HCT116 (cell line): Measurements from ENCODE around the gene C3orf52. TPM values are rescaled to one million over a fixed set of nuclear protein-coding genes. Genes with fewer than 3 reads are reported as not detected.

ENCODE experiments used
- ATAC-seq: fragments of 200-7000 bp; cut with Tn5 transposase; 2 replicates; pipeline ENCODE4 v1.9.1; 2020; ENCODE audit warnings: mild to moderate bottlenecking, moderate library complexity
- BruUV-seq: library from RNA; stranded (reverse); fragments of 400-500 nt; replicated peaks from 2 replicates; lab custom pipeline; 2021; lab: Mats Ljungman, UMichigan
- CTCF ChIA-PET: fragments of 300-600 bp; sonication (Branson Sonifier 250); formaldehyde crosslinking; loops from one replicate; lab custom pipeline; 2021; ENCODE audit warnings: antibody characterized with exemption; lab: Charles Lee
- POLR2A ChIA-PET: fragments of 300-600, 350-600 bp; sonication (Branson Sonifier 250); formaldehyde crosslinking; loops from one replicate; lab custom pipeline; 2021; ENCODE audit warnings: antibody characterized with exemption; lab: Charles Lee
- RAD21 ChIA-PET, 2 experiments: fragments of 300-600 bp; sonication (Branson Sonifier 250); formaldehyde crosslinking; loops; one replicate each; lab custom pipeline; 2023; ENCODE audit warnings: low total read pairs in 2 of 2; ENCODE audit not compliant: uncharacterized antibody in 2 of 2, unreplicated experiment in 2 of 2, low non-redundant PET in 1 of 2; lab: Charles Lee
- DNase-seq: peaks from one replicate; pipeline ENCODE4 v3.0.0-alpha.2; 2010; ENCODE audit warnings: low read depth, low spot score
- H2AFZ ChIP-seq: fragments of 200-600 bp; shearing (Covaris generic), sonication (generic); 2 replicates; pipeline ENCODE4 v1.6.1; 2017; ENCODE audit warnings: low read depth, mixed run types, mixed read lengths, antibody characterized with exemption, low read length; ENCODE audit not compliant: poor library complexity, severe bottlenecking
- H3K27ac ChIP-seq: 2 replicates; pipeline ENCODE4 v1.5.1; 2012; ENCODE audit warnings: low read depth, low read length
- H3K27me3 ChIP-seq: fragments of 200-600 bp; sonication (generic); 2 replicates; pipeline ENCODE4 v1.6.1; 2016; ENCODE audit warnings: mixed run types, low read length, mixed read lengths; ENCODE audit not compliant: insufficient read depth
- H3K36me3 ChIP-seq, 2 experiments: fragments of 200-500 bp in 1 of 2; fragments of 200-600 bp in 1 of 2; sonication (Bioruptor generic) in 1 of 2; sonication (generic) in 1 of 2; 2 replicates each; pipeline versions ENCODE4 v1.5.1 to v1.6.1; 2014 to 2016; ENCODE audit warnings: low read length in 2 of 2, inconsistent platforms in 1 of 2, mixed read lengths in 1 of 2, mixed run types in 1 of 2; ENCODE audit not compliant: insufficient read depth in 2 of 2, control insufficient read depth in 1 of 2
- H3K4me1 ChIP-seq, 2 experiments: fragments of 200-600 bp in 1 of 2; sonication (generic) in 1 of 2; 2 replicates each; pipeline versions ENCODE4 v1.5.1 to v1.6.1; 2012 to 2017; ENCODE audit warnings: low read length in 2 of 2, inconsistent platforms in 1 of 2, mild to moderate bottlenecking in 1 of 2, mixed read lengths in 1 of 2, mixed run types in 1 of 2, moderate library complexity in 1 of 2; ENCODE audit not compliant: insufficient read depth in 2 of 2, control insufficient read depth in 1 of 2
- H3K4me2 ChIP-seq: fragments of 200-600 bp; sonication (generic); 2 replicates; pipeline ENCODE4 v1.6.1; 2017; ENCODE audit warnings: mixed run types, low read length, mixed read lengths
- H3K4me3 ChIP-seq, 2 experiments: fragments of 200-600 bp in 1 of 2; sonication (generic) in 1 of 2; replicated peaks in 1 of 2; 2 replicates each; pipeline ENCODE4 v1.5.1; 2011 to 2016; ENCODE audit warnings: low read length in 2 of 2, control low read depth in 1 of 2, low read depth in 1 of 2, mild to moderate bottlenecking in 1 of 2, mixed read lengths in 1 of 2, mixed run types in 1 of 2
- H3K79me2 ChIP-seq: fragments of 200-600 bp; sonication (generic); 2 replicates; pipeline ENCODE4 v1.6.1; 2017; ENCODE audit warnings: mild to moderate bottlenecking, mixed run types, low read length, moderate library complexity, mixed read lengths; ENCODE audit not compliant: insufficient read depth
- H3K9ac ChIP-seq: fragments of 200-600 bp; sonication (generic); 2 replicates; pipeline ENCODE4 v1.6.1; 2016; ENCODE audit warnings: low read length, mixed read lengths
- H3K9me2 ChIP-seq: fragments of 200-600 bp; sonication (generic), shearing (Covaris generic); 2 replicates; pipeline ENCODE4 v1.6.1; 2017; ENCODE audit warnings: mixed run types, mild to moderate bottlenecking, moderate library complexity; ENCODE audit not compliant: insufficient read depth
- H3K9me3 ChIP-seq, 2 experiments: fragments of 200-500 bp in 1 of 2; fragments of 200-600 bp in 1 of 2; sonication (Bioruptor generic) in 1 of 2; sonication (generic) in 1 of 2; 2 replicates each; pipeline ENCODE4 v1.6.1; 2014 to 2017; ENCODE audit warnings: low read length in 2 of 2, mixed read lengths in 2 of 2, inconsistent platforms in 1 of 2, low read depth in 1 of 2, mild to moderate bottlenecking in 1 of 2, mixed run types in 1 of 2, moderate library complexity in 1 of 2; ENCODE audit not compliant: control insufficient read depth in 1 of 2, insufficient read depth in 1 of 2
- H4K20me1 ChIP-seq: fragments of 200-600 bp; sonication (generic), shearing (Covaris generic); 2 replicates; pipeline ENCODE4 v1.6.1; 2017; ENCODE audit warnings: mixed run types, mild to moderate bottlenecking, moderate library complexity; ENCODE audit not compliant: insufficient read depth
- CBX3 ChIP-seq: IDR thresholded peaks from 2 replicates; pipeline ENCODE4 v1.6.1; 2012; ENCODE audit warnings: low read depth
- CEBPB ChIP-seq: IDR thresholded peaks from 2 replicates; pipeline ENCODE4 v1.6.1; 2012; ENCODE audit warnings: low read depth
- EGR1 ChIP-seq: IDR thresholded peaks from 2 replicates; pipeline ENCODE4 v1.6.1; 2012; ENCODE audit warnings: low read depth
- EZH2 ChIP-seq: fragments of 200-600 bp; sonication (generic); IDR thresholded peaks from 2 replicates; pipeline ENCODE4 v1.6.1; 2017; ENCODE audit warnings: antibody characterized with exemption, mixed run types
- EZH2phosphoT487 ChIP-seq: fragments of 200-600 bp; IDR thresholded peaks from 2 replicates; pipeline ENCODE4 v1.6.1; 2018; ENCODE audit warnings: antibody characterized with exemption, borderline replicate concordance
- FOSL1 ChIP-seq: IDR thresholded peaks from 2 replicates; pipeline ENCODE4 v1.6.1; 2012; ENCODE audit warnings: low read depth
- JUND ChIP-seq: IDR thresholded peaks from 2 replicates; pipeline ENCODE4 v1.6.1; 2012
- POLR2A ChIP-seq: IDR thresholded peaks from 2 replicates; pipeline ENCODE4 v1.7.0; 2011; ENCODE audit warnings: borderline replicate concordance; ENCODE audit not compliant: insufficient read depth, insufficient read length; ENCODE audit errors: extremely low read depth
- POLR2AphosphoS5 ChIP-seq: IDR thresholded peaks from 2 replicates; pipeline ENCODE4 v1.6.1; 2011; ENCODE audit warnings: mild to moderate bottlenecking, low read depth, low read length, moderate library complexity
- SIN3A ChIP-seq: IDR thresholded peaks from 2 replicates; pipeline ENCODE4 v1.6.1; 2012; ENCODE audit warnings: low read depth
- SP1 ChIP-seq: IDR thresholded peaks from 2 replicates; pipeline ENCODE4 v1.6.1; 2012; ENCODE audit warnings: low read depth
- SRF ChIP-seq: IDR thresholded peaks from 2 replicates; pipeline ENCODE4 v1.6.1; 2012; ENCODE audit warnings: low read depth
- TCF7L2 ChIP-seq: IDR thresholded peaks from 2 replicates; pipeline ENCODE4 v1.7.0; 2011; ENCODE audit warnings: borderline replicate concordance, inconsistent platforms; ENCODE audit not compliant: insufficient read depth, insufficient read length; ENCODE audit errors: extremely low read depth
- intact Hi-C: fragments of 100-400 bp; cut with micrococcal nuclease; formaldehyde crosslinking; loops from 2 replicates; pipeline ENCODE4 v1.10.0; 2022
- total RNA-seq: library from RNA; stranded (reverse); gene quantifications from one replicate; pipeline ENCODE4 v1.2.1, GENCODE V29; 2021; ENCODE audit not compliant: unreplicated experiment
- TF ChIP-seq, protein P1 (sequence below), 3 experiments: fragments of 200-600 bp in 1 of 3; sonication (generic) in 1 of 3; IDR thresholded peaks in 2 of 3; conservative IDR thresholded peaks in 1 of 3; 2 replicates each; pipeline ENCODE4 v1.5.1; 2012 to 2017; ENCODE audit warnings: low read depth in 2 of 3, low read length in 2 of 3, antibody characterized with exemption in 1 of 3, borderline replicate concordance in 1 of 3, control low read depth in 1 of 3, mild to moderate bottlenecking in 1 of 3, mixed read lengths in 1 of 3, mixed run types in 1 of 3, moderate library complexity in 1 of 3; ENCODE audit not compliant: insufficient read depth in 1 of 3
- TF ChIP-seq, protein P2 (sequence below): IDR thresholded peaks from 2 replicates; pipeline ENCODE4 v1.6.1; 2012; ENCODE audit warnings: low read depth

The C3orf52 gene
- total RNA-seq, 1 experiment from 2014 or later: 14.3 TPM

DNA sequence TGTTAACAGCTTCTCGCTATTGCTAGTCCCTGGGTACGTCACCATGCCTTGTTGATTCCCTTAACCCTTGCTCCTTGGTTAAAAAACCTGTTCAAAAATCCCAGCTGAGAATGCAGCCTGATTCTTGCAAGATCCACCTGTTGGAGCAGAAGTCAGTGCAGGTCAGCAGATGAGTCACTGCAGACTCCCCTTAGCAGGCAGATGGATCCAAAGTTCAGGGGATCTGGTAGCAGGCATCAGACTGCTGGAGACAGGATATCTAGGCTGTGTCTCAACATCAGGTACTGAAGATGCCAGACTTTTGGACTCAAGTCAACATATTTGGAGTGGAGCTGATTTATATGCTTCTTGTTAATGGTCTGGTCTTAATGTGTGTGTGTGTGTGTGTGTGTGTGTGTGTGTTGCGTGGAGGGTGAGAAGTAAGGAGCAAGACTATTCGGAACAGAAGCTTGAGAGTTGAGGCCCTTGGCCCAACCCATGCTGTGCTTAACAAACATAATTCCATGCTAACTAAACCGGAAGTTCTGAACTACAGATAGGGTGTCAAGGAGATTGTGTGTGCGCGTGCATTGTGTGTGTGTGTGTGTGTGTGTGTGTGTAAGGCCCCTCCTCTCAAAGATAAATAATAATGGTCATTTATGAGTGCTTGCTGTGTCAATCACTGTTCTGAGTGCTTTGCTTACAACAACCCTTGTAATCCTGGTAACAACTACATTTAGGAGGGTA is 1.0 kb upstream of the C3orf52 start:
- Histone ChIP-seq H3K9me2 (no peaks in the 10 kb centered on the region), H3K79me2 (peaks cover 33% of the 10 kb centered on the region), H3K9ac (no peak overlapping the region), H3K4me3 (peak overlapping the region; percentile 55 to 73; a peak in 3 of 4 replicates), H3K27ac (no peak overlapping the region), H3K4me2 (peak overlapping the region; percentile 88), H3K4me1 (peaks cover 20 to 31% of the 10 kb centered on the region in 2 experiments), H3K9me3 (no peaks in the 10 kb centered on the region), H2AFZ (no peak overlapping the region), H3K36me3 (peaks cover 0 to 5% of the 10 kb centered on the region in 2 experiments; a peak in 1 of 4 replicates), H4K20me1 (no peaks in the 10 kb centered on the region), H3K27me3 (no peaks in the 10 kb centered on the region)
- intact Hi-C loops: no loop called here
- no peak for ATAC-seq
- DNase-seq: no peak
- TF ChIP-seq JUND (no peak), SP1 (no peak), EZH2 (no peak), EGR1 (no peak), POLR2AphosphoS5 (no peak), EZH2phosphoT487 (no peak), CEBPB (no peak), SRF (no peak), FOSL1 (no peak), SIN3A (no peak), TCF7L2 (no peak), CBX3 (no peak), POLR2A (no peak)
- TF ChIP-seq, protein P1, sequence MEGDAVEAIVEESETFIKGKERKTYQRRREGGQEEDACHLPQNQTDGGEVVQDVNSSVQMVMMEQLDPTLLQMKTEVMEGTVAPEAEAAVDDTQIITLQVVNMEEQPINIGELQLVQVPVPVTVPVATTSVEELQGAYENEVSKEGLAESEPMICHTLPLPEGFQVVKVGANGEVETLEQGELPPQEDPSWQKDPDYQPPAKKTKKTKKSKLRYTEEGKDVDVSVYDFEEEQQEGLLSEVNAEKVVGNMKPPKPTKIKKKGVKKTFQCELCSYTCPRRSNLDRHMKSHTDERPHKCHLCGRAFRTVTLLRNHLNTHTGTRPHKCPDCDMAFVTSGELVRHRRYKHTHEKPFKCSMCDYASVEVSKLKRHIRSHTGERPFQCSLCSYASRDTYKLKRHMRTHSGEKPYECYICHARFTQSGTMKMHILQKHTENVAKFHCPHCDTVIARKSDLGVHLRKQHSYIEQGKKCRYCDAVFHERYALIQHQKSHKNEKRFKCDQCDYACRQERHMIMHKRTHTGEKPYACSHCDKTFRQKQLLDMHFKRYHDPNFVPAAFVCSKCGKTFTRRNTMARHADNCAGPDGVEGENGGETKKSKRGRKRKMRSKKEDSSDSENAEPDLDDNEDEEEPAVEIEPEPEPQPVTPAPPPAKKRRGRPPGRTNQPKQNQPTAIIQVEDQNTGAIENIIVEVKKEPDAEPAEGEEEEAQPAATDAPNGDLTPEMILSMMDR (IDR thresholded peaks at IDR 0.05 in 2 of 3, conservative IDR thresholded peaks at IDR 0.05 in 1 of 3; ENCODE audit: borderline replicate concordance in 1 of 3, insufficient read depth in 1 of 3, low read depth in 2 of 3, low read length in 2 of 3): no peak
- TF ChIP-seq, protein P2, sequence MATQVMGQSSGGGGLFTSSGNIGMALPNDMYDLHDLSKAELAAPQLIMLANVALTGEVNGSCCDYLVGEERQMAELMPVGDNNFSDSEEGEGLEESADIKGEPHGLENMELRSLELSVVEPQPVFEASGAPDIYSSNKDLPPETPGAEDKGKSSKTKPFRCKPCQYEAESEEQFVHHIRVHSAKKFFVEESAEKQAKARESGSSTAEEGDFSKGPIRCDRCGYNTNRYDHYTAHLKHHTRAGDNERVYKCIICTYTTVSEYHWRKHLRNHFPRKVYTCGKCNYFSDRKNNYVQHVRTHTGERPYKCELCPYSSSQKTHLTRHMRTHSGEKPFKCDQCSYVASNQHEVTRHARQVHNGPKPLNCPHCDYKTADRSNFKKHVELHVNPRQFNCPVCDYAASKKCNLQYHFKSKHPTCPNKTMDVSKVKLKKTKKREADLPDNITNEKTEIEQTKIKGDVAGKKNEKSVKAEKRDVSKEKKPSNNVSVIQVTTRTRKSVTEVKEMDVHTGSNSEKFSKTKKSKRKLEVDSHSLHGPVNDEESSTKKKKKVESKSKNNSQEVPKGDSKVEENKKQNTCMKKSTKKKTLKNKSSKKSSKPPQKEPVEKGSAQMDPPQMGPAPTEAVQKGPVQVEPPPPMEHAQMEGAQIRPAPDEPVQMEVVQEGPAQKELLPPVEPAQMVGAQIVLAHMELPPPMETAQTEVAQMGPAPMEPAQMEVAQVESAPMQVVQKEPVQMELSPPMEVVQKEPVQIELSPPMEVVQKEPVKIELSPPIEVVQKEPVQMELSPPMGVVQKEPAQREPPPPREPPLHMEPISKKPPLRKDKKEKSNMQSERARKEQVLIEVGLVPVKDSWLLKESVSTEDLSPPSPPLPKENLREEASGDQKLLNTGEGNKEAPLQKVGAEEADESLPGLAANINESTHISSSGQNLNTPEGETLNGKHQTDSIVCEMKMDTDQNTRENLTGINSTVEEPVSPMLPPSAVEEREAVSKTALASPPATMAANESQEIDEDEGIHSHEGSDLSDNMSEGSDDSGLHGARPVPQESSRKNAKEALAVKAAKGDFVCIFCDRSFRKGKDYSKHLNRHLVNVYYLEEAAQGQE: no peak
- ChIA-PET RAD21 (no interaction called here), POLR2A (no interaction called here), CTCF (interaction anchor here (1.6 kb wide), 1 partner anchor 26 kb away, joined by 4 read pairs; no protein-coding TSS in a partner anchor)
- BruUV-seq: no TSS peak
